Activated T-cell treated with anti-CD3 and anti-CD28 coated beads, Interleukin-2, amount 50 U/mL, for 24 hours (primary cell): ENCODE results near the gene MUC21.

ENCODE experiments used
- DNase-seq: peaks from one replicate; pipeline ENCODE4 v3.0.0-alpha.2; 2020
- H3K27ac Mint-ChIP-seq: 2 replicates; pipeline ENCODE4 v1.8.0; 2020; ENCODE audit warnings: mild to moderate bottlenecking, mixed read lengths
- H3K27me3 Mint-ChIP-seq: 2 replicates; pipeline ENCODE4 v1.8.0; 2020; ENCODE audit warnings: mixed read lengths
- H3K36me3 Mint-ChIP-seq: 2 replicates; pipeline ENCODE4 v1.8.0; 2020; ENCODE audit warnings: low read depth, mixed read lengths
- H3K4me1 Mint-ChIP-seq: 2 replicates; pipeline ENCODE4 v1.8.0; 2020; ENCODE audit warnings: low read depth, mixed read lengths
- H3K4me3 Mint-ChIP-seq: 2 replicates; pipeline ENCODE4 v1.8.0; 2020; ENCODE audit warnings: mild to moderate bottlenecking, moderate library complexity, mixed read lengths
- H3K9me3 Mint-ChIP-seq: 2 replicates; pipeline ENCODE4 v1.8.0; 2020; ENCODE audit warnings: mixed read lengths

MUC21 gene

DNA sequence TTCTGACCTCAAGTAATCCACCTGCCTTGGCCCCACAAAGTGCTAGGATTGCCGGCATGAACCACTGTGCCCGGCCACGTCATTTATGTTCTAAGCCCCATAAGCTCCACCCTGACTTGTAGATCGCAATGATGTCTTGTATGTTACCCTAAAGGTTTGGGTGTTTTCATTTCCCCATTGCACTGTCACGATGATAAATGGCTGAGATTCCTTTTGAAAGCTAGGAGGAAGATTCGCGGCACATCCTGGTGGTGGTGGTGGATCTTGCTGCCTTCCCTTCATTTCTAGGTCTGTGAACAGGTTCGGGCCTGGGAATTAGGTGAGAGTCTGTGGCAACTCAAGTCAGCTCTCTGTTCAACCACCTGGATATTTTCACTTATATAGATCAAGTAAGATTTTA, 55.0 kb downstream of the MUC21 start:
- DNase-seq = no peak
- H3K4me3 Mint-ChIP-seq = no peak overlapping the region
- no peaks in the 10 kb centered on the region for H3K9me3 Mint-ChIP-seq
- no peaks in the 10 kb centered on the region for H3K36me3 Mint-ChIP-seq
- H3K4me1 Mint-ChIP-seq = peaks cover 2% of the 10 kb centered on the region
- H3K27ac Mint-ChIP-seq = no peak overlapping the region
- H3K27me3 Mint-ChIP-seq = peaks cover 7% of the 10 kb centered on the region
